ENCODE data around the gene IFT20. TPM values are rescaled to one million over a fixed set of nuclear protein-coding genes. Genes with fewer than 3 reads are reported as not detected.

Gene IFT20, protein sequence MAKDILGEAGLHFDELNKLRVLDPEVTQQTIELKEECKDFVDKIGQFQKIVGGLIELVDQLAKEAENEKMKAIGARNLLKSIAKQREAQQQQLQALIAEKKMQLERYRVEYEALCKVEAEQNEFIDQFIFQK
- 34.1 and 34.3 TPM in 2 replicates for total RNA-seq

DNA sequence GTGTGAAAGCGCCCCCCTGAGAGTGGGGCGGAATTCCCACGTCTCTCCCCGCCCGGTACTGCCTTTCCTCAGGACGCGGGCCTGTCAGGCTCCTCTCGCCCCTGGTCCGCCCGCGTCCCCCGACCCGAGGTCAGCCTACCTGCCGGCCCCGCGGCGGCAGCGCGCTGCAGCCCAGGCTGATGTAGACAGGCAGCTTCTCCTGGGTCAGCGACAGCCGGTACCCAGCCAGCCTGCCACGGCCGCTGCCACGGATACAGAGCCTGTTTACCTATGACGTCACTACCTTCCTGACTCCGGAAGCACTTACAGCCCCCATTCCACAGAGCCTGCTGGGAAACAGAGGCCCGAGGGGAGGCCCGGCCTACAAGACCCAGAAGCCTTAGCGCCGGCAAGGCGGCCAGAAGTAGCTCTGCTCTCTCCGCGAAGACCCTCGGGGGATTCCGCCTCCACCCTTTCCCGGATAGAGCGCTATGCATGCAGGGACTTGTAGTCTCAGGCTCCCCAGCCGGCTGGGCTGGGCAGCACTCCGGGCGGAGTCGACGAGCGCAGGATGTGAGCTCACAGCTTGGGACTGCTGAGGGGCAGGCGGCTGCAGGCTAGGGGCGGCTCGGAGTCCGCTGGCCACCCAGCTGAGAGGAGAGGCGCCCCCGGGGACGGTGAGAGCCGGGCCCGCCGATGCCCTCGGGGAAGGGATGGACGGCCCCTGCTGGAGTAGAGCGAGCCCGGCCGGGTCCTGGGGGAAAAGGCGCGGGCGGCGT lies at the start of gene IFT20, which contains the start of gene TNFAIP1:
Gene IFT20 (minus strand): TSS at position 272 of the 758 bp plus-strand sequence. CDS start 3,487 bp downstream, outside the sequence.
Gene TNFAIP1 (plus strand): TSS at position 561 of the 758 bp plus-strand sequence. CDS start 3,761 bp downstream, outside the sequence.

DNA sequence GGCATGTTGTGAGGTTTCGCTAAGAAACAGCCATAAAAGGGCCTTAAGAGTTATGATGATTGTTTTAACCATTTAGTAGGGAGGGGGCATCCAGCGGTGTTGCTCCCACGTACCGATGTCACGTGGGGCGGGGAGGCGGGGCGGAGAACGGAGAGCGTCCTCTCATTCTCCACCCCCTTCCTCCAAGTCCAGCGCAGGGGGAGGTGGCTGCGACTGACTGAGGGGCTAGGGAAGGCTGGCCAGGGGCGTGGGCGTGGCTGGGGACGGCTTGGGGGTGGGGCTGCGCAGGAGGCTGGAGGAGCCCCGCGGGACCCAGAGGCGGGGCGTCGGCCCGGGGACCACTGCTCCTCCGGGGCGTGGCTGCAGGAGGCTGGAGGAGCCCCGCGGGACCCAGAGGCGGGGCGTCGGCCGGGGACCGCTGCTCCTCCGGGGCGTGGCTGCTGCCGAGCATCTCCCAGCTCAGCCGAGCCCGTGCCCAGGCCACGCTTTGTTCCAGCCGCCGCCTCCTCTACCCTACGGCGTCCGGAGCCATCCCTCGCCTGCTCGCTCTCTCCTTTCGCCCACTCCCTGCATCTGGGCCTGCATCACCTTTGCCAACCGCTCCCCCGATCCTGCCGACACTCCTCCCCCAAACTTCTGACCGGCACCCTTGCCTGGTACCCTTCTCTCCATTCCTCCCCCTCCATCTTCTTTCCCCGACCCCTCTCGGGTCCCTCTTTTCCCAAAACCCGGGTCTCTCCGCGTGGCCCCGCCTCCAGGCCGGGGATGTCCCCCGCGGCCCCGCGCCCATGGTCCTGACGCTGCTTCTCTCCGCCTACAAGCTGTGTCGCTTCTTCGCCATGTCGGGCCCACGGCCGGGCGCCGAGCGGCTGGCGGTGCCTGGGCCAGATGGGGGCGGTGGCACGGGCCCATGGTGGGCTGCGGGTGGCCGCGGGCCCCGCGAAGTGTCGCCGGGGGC lies 36.3 kb upstream of the IFT20 start, which contains the start of gene SARM1:
Gene SARM1 (plus strand): TSS at position 450 of the 958 bp plus-strand sequence. CDS start 339 bp downstream, at position 789.

DNA sequence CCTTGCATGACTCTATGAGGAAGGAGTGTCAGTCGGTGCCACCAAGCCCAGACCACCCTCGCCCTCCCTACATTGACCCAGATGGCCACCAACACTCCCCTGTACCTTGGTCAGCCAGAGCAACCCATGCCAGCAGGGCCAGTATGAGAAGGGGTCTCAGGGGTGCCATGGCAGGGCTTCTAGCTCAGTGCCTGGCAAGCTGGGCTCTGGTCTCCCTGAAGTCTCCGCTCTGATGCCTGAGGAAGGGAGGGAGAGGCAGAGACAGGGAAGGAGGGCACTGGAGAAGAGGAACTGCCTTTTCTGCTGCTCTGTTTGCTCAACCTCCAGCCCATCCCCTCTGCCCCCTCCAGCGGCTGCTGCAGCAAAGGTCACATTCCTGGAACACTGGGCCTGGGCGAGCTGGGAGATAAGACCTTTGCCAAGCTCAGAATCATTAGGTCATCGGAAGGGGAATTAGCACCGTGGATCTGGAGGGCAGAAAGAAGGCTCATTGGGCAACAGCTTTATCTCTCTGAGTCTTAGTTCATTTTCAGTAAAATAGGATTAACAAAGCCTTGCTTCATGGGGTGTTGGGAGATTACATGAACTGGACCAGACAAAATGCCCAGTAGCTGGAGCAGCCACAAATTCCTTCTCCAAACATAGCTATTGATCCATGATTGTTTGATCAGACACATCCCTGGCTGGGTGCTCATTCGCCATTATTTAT lies 34.9 kb upstream of the IFT20 start, which contains the start of gene VTN:
Gene VTN (minus strand): TSS at position 273 of the 709 bp plus-strand sequence. CDS start 104 bp downstream, at position 169.

DNA sequence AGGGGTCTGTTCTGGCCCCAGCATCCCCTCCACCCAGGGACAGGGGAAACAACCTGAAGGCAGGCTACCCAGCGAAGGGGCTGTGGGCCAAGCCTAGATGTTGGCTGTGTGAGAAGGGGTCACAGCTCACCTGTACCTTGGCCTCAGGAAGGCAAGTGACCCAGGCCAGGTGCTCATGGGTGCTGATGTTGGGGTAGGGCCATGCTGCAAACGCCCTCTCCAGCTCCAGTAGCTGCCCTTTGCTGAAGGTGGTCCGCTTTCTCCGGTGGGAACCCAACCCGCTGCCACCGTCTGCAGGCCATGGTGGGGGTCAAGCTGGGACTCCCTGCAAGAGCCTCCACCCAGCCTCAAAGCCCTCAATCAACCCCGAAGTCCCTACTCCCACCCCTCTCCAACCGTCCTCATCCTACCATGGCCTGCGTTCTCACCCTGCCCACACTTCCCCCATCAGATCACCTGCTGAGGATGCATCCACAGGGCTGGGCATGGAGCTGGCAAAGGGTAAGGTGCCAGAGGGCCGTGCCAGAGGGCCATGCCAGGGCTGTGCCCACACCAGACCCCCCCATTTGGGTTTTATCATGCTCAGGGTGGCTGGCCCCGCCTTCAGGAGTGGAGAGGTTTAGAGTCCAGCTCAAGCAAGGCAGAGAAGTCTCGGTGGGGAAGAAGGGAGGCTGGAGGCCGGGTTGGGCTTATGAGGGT lies 29.5 kb upstream of the IFT20 start, which contains the start of gene SEBOX:
Gene SEBOX (minus strand): TSS at position 535 of the 699 bp plus-strand sequence. CDS start 48 bp downstream, at position 487.

DNA sequence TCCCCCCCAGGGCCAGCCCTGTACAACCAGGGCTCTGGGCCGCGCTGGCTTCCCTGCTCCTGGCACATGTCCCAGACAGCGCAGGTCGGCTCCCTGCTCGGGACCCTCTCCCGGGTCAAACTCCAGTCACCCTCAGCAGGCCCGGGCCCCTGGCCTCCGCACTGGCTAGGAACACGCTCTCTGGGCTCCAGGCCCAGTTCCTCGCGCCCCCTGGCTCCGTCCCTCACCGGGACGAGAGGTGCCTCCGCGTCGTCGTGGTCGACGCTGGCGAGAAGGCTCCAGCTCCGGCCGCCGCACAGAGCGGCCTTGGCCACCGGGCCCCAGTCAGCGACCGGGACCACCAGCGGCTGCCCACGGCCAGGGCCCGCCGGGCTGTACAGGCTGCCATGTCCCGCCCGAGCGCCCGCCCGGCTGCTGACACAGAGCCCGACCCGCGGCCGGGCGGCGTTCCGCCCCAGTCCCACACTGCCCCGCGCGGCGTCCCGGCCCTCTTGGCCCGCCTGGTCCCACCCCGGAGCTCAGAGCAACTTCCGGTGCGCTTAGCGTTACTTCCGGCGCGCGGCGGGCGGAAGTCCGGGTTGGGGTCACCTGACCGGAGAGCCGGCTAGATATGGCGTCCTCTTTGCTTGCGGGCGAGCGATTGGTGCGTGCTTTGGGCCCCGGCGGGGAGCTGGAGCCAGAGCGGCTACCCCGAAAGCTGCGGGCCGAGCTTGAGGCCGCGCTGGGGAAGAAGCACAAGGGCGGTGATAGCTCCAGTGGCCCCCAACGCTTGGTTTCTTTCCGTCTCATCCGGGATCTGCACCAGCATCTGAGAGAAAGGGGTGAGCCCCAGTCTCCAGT lies 22.0 kb upstream of the IFT20 start, which contains the start of gene POLDIP2:
Gene POLDIP2 (minus strand): TSS at position 467 of the 840 bp plus-strand sequence. CDS start 79 bp downstream, at position 388.

DNA sequence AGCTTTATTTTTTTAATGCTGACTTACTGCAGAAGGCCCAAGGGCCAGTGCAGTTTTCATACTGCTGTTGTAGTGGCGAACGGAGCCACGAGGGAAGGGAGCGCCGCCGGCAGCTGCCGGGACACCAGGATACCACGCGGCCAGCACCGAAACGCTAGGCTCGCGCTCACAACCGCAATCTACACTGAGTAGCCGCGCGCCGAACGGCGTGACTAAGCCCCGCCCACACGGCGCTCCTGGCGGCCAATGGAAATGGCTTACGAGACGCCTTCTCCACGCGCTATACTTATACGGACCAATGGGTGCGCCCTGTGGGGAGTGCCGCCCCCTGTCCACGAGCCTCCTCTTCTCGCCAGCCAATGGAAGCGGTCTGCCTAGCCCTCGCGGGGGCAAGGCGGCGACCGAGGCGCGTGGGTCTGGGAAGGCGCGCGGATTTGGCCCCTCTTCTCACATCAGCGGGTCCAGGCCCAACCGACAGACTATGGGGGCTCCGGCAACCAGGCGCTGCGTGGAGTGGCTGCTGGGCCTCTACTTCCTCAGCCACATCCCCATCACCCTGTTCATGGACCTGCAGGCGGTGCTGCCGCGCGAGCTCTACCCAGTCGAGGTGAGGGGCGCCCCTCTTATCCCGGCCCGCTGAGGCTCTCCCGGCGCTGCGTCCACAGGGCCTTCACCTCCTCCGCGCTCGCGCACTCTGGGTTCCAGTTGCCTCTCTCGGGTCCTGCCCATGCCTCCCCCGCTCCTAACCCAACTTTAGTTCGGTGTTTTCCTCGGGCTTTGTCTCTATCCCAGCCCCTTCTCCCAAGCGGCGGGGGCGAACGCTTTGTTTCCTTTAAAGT lies 16.3 kb downstream of the IFT20 start, which contains the start of gene TMEM97:
Gene TMEM97 (plus strand): TSS at position 442 of the 839 bp plus-strand sequence. CDS start 40 bp downstream, at position 482.

Other genes starting within 250 kb of the IFT20 start
- gene TMEM97, start 16.3 kb downstream of the IFT20 start, total RNA-seq: 77.3 and 77.8 TPM in 2 replicates
- gene TNFAIP1, start 289 bp upstream of the IFT20 start, total RNA-seq: 27.7 and 29.4 TPM in 2 replicates
- 137 and 149 TPM in 2 replicates for gene POLDIP2, start 22.1 kb upstream of the IFT20 start, total RNA-seq
- not detected in 2 replicates for gene SEBOX, start 29.7 kb upstream of the IFT20 start, total RNA-seq
- gene VTN, start 34.8 kb upstream of the IFT20 start, total RNA-seq: under 0.01 TPM in 1 of 2 replicates, not detected in the other
- 5.2 and 9.1 TPM in 2 replicates for gene SARM1, start 36.2 kb upstream of the IFT20 start, total RNA-seq
- 2.4 and 2.7 TPM in 2 replicates for gene SLC46A1, start 70.7 kb upstream of the IFT20 start, total RNA-seq
- not detected in 2 replicates for gene SLC13A2, start 138.2 kb upstream of the IFT20 start, total RNA-seq
- gene FOXN1, start 170.9 kb upstream of the IFT20 start, total RNA-seq: not detected in 2 replicates
- 21.0 and 24.8 TPM in 2 replicates for gene UNC119, start 217.2 kb upstream of the IFT20 start, total RNA-seq
- gene PIGS, start 236.1 kb upstream of the IFT20 start, total RNA-seq: 69.6 and 72.1 TPM in 2 replicates
- 62.4 and 80.3 TPM in 2 replicates for gene ALDOC, start 241.4 kb upstream of the IFT20 start, total RNA-seq